Measurements from ENCODE around the gene SHMT2.

DNA sequence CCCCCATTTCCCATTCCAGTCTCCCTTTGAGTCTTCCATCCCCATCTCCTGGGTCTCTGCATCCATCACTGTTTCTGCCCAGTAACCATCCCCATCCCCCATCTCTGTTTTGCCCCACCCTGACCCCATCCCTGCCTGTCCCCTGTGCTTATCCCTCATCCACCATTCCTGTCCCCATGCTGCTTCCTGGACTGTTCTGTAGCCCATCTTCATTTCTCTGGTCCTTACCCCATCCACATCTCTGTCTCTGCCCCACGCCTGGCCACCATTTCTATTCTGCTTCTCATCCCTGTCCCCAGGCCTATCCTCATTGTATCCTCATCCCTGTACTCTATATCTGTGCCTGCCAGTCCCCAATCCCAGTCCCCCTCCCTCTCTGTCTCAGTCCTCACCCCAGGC is 8.7 kb upstream of the SHMT2 start:
- TF ChIP-seq CTCF (conservative IDR thresholded peaks at IDR 0.05 in 1 of 2, IDR thresholded peaks at IDR 0.05 in 1 of 2; ENCODE audit: extremely low read depth in 1 of 2, insufficient read depth in 1 of 2, low read depth in 1 of 2, low read length in 2 of 2), result no peak
- no peak for TF ChIP-seq EZH2 (IDR thresholded peaks at IDR 0.05; ENCODE audit: borderline replicate concordance, low read length)
